CD14-positive monocyte (primary cell): ENCODE measurements around the gene POLR3E. TPM values are rescaled to one million over a fixed set of nuclear protein-coding genes. Genes with fewer than 3 reads are reported as not detected.

Source experiments
- DNase-seq, 3 donors: peaks; one replicate each; pipeline ENCODE4 v3.0.0-alpha.2; 2011 to 2022
- H2AFZ ChIP-seq: 2 replicates; pipeline ENCODE4 v1.6.0; 2012; ENCODE audit warnings: mild to moderate bottlenecking, low read depth, low read length, inconsistent platforms; ENCODE audit not compliant: insufficient read depth, poor library complexity, severe bottlenecking
- H3K27ac ChIP-seq, 2 donors: 1 replicate in 1 of 2; 2 replicates in 1 of 2; pipeline ENCODE4 v1.5.1; 2012 to 2013; ENCODE audit warnings: low read length in 2 of 2, control low read depth in 1 of 2, inconsistent platforms in 1 of 2, low read depth in 1 of 2, mild to moderate bottlenecking in 1 of 2
- H3K27me3 ChIP-seq, 2 donors: one replicate each; pipeline versions ENCODE4 v1.6.0 to v1.6.1; 2011 to 2013; ENCODE audit warnings: low read length in 2 of 2; ENCODE audit not compliant: control insufficient read depth in 2 of 2, insufficient read depth in 2 of 2
- H3K36me3 ChIP-seq, 2 donors: replicated peaks in 1 of 2; 1 replicate in 1 of 2; 2 replicates in 1 of 2; pipeline versions ENCODE4 v1.5.1 to v1.6.1; 2012 to 2013; ENCODE audit warnings: low read length in 2 of 2, control low read depth in 1 of 2, inconsistent platforms in 1 of 2, mild to moderate bottlenecking in 1 of 2; ENCODE audit not compliant: insufficient read depth in 2 of 2, control insufficient read depth in 1 of 2
- H3K4me1 ChIP-seq, 2 donors: 1 replicate in 1 of 2; 2 replicates in 1 of 2; pipeline versions ENCODE4 v1.5.1 to v1.6.1; 2012 to 2013; ENCODE audit warnings: low read length in 2 of 2, control low read depth in 1 of 2, inconsistent platforms in 1 of 2, mild to moderate bottlenecking in 1 of 2, moderate library complexity in 1 of 2; ENCODE audit not compliant: insufficient read depth in 2 of 2, control insufficient read depth in 1 of 2
- H3K4me2 ChIP-seq: replicated peaks from 2 replicates; pipeline ENCODE3; 2012; ENCODE audit warnings: low read length, moderate library complexity, mild to moderate bottlenecking; ENCODE audit not compliant: poor library complexity, severe bottlenecking; ENCODE audit errors: extremely low read depth
- H3K4me3 ChIP-seq, 3 experiments: fragments of 200-600 bp in 1 of 3; sonication (generic) in 1 of 3; replicated peaks in 1 of 3; 1 replicate in 2 of 3; 2 replicates in 1 of 3; pipeline ENCODE4 v1.5.1; 2011 to 2013; ENCODE audit warnings: low read length in 3 of 3, mild to moderate bottlenecking in 3 of 3, control low read depth in 2 of 3, low read depth in 2 of 3, inconsistent platforms in 1 of 3, moderate library complexity in 1 of 3
- H3K79me2 ChIP-seq: 2 replicates; pipeline ENCODE4 v1.6.0; 2012; ENCODE audit warnings: mild to moderate bottlenecking, control low read depth, inconsistent platforms, low read length, moderate library complexity; ENCODE audit not compliant: insufficient read depth
- H3K9ac ChIP-seq: 2 replicates; pipeline ENCODE4 v1.6.0; 2017; ENCODE audit warnings: low read length, mild to moderate bottlenecking; ENCODE audit not compliant: insufficient read depth, poor library complexity, severe bottlenecking
- H3K9me3 ChIP-seq, 2 donors: replicated peaks in 1 of 2; 1 replicate in 1 of 2; 2 replicates in 1 of 2; pipeline versions ENCODE4 v1.5.1 to v1.6.1; 2012 to 2013; ENCODE audit warnings: low read length in 2 of 2, control low read depth in 1 of 2; ENCODE audit not compliant: control insufficient read depth in 1 of 2, insufficient read depth in 1 of 2
- H4K20me1 ChIP-seq: 2 replicates; pipeline ENCODE4 v1.6.0; 2012; ENCODE audit warnings: mild to moderate bottlenecking, low read length, control low read depth, moderate library complexity; ENCODE audit not compliant: insufficient read depth
- H3K27ac Mint-ChIP-seq, 7 donors: one replicate each; pipeline ENCODE4 v1.8.0; 2020; ENCODE audit warnings: mild to moderate bottlenecking in 7 of 7, mixed read lengths in 7 of 7, moderate library complexity in 6 of 7, inconsistent platforms in 2 of 7
- H3K27me3 Mint-ChIP-seq, 3 donors: one replicate each; pipeline ENCODE4 v1.8.0; 2021 to 2022; ENCODE audit warnings: low read depth in 3 of 3, mild to moderate bottlenecking in 3 of 3, mixed read lengths in 3 of 3, moderate library complexity in 3 of 3, inconsistent platforms in 1 of 3
- H3K36me3 Mint-ChIP-seq, 2 donors: one replicate each; pipeline ENCODE4 v1.8.0; 2020; ENCODE audit warnings: mixed read lengths in 2 of 2, inconsistent platforms in 1 of 2, mild to moderate bottlenecking in 1 of 2
- H3K4me1 Mint-ChIP-seq: one replicate; pipeline ENCODE4 v1.8.0; 2020; ENCODE audit warnings: mild to moderate bottlenecking, mixed read lengths
- H3K4me3 Mint-ChIP-seq, 2 donors: one replicate each; pipeline ENCODE4 v1.8.0; 2020; ENCODE audit warnings: mild to moderate bottlenecking in 2 of 2, mixed read lengths in 2 of 2, moderate library complexity in 1 of 2
- H3K9me3 Mint-ChIP-seq, 7 donors: one replicate each; pipeline ENCODE4 v1.8.0; 2020 to 2022; ENCODE audit warnings: mixed read lengths in 7 of 7, mild to moderate bottlenecking in 6 of 7, moderate library complexity in 6 of 7, inconsistent platforms in 2 of 7
- WGBS: methylation state at CpG from one replicate; pipeline ENCODE4 v1.1.5; 2013; ENCODE audit warnings: missing lambda C conversion rate; ENCODE audit not compliant: insufficient coverage; 5-methylcytosine and 5-hydroxymethylcytosine counted together
- intact Hi-C, 2 donors: fragments of 100-400 bp; cut with micrococcal nuclease; formaldehyde crosslinking; loops; one replicate each; pipeline versions ENCODE4 v1.15.0 to v1.15.1; 2023
- polyA plus RNA-seq, 3 donors: library from polyadenylated mRNA; depleted of rRNA in 1 of 3; unstranded in 2 of 3; stranded (reverse) in 1 of 3; fragments of 300-500 nt in 2 of 3; fragments of >200 nt in 1 of 3; fragmentation: Illumina TruSeq in 2 of 3; gene quantifications; 1 replicate in 2 of 3; 2 replicates in 1 of 3; pipeline ENCODE4 v1.2.3, GENCODE V29; 2012 to 2021
- TF ChIP-seq, protein P1 (sequence below): fragments of 200-600 bp; IDR thresholded peaks from one replicate; pipeline ENCODE4 v1.8.0; 2022; ENCODE audit warnings: antibody characterized with exemption, mild to moderate bottlenecking

Gene POLR3E
- polyA plus RNA-seq, 3 donors, result 4.1 to 34.6 (median 5.7) TPM

DNA sequence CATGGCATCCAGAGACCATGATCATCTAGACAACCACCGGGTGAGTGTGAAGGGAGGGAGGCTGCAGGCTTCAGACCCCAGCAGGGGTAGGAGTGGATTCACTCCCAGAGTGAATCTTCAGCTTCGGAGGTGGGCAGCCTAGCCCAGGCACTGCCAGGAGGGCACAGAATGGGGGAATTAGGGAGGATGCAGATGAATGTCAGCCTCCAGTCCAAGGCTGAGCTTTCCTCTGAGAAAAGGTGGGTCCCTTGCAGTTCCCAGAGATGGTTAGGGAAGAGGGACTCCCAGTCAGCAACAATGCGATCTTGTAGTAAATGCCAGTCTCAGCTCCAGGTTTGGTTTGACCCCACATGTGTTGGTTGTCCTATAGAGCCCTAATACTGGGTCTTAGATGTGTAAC is 36.7 kb upstream of the POLR3E start:
- no peaks in the 10 kb centered on the region for H3K79me2 ChIP-seq
- no peak overlapping the region for H3K4me3 ChIP-seq
- no peaks in the 10 kb centered on the region for H3K27me3 Mint-ChIP-seq
- no peak overlapping the region for H3K9ac ChIP-seq
- H2AFZ ChIP-seq, result no peak overlapping the region
- H3K27me3 ChIP-seq, result no peaks in the 10 kb centered on the region
- H3K4me3 Mint-ChIP-seq, result no peak overlapping the region
- no peaks in the 10 kb centered on the region for H3K4me1 ChIP-seq
- WGBS, result 100% methylated on average over 3 of the region's 3 CpGs
- DNase-seq, result no peak
- H3K4me1 Mint-ChIP-seq, result no peaks in the 10 kb centered on the region
- H4K20me1 ChIP-seq, result no peaks in the 10 kb centered on the region
- H3K27ac ChIP-seq, result no peak overlapping the region
- H3K36me3 ChIP-seq, result peaks cover 57 to 70% of the 10 kb centered on the region in 2 donors
- no peak overlapping the region for H3K4me2 ChIP-seq
- H3K9me3 ChIP-seq, result peaks cover 1 to 3% of the 10 kb centered on the region in 2 donors
- intact Hi-C loops, result no loop called here
- H3K27ac Mint-ChIP-seq, result no peak overlapping the region
- TF ChIP-seq, protein P1, sequence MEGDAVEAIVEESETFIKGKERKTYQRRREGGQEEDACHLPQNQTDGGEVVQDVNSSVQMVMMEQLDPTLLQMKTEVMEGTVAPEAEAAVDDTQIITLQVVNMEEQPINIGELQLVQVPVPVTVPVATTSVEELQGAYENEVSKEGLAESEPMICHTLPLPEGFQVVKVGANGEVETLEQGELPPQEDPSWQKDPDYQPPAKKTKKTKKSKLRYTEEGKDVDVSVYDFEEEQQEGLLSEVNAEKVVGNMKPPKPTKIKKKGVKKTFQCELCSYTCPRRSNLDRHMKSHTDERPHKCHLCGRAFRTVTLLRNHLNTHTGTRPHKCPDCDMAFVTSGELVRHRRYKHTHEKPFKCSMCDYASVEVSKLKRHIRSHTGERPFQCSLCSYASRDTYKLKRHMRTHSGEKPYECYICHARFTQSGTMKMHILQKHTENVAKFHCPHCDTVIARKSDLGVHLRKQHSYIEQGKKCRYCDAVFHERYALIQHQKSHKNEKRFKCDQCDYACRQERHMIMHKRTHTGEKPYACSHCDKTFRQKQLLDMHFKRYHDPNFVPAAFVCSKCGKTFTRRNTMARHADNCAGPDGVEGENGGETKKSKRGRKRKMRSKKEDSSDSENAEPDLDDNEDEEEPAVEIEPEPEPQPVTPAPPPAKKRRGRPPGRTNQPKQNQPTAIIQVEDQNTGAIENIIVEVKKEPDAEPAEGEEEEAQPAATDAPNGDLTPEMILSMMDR, result no peak
- H3K9me3 Mint-ChIP-seq, result peaks cover 0 to 7% (median 0%) of the 10 kb centered on the region in 7 donors
- H3K36me3 Mint-ChIP-seq, result peaks cover 43 to 79% of the 10 kb centered on the region in 2 donors

DNA sequence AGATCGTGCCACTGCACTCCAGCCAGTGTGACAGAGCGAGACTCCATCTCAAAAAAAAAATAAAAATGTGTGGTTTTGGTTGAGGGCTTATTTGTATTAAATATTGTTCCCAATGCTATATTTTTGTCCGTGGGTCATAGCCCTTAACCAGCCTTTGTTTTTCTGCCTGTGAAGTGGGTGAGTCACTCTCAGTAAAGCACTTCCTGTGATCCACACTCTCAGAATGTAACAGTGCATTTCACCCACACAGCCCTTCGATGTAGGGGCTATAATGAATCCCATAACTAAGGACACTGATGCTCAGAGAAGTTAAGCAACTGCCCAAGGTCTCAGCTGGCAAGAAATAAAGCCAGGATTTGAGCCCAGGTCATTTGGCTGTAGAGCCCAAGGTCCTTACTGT is 34.7 kb upstream of the POLR3E start:
- Histone ChIP-seq H3K27ac (no peak overlapping the region), H3K27me3 (no peaks in the 10 kb centered on the region), H3K79me2 (no peaks in the 10 kb centered on the region), H3K4me1 (no peaks in the 10 kb centered on the region), H3K9me3 (no peaks in the 10 kb centered on the region), H3K4me3 (no peak overlapping the region), H2AFZ (no peak overlapping the region), H4K20me1 (no peaks in the 10 kb centered on the region), H3K36me3 (peaks cover 58 to 71% of the 10 kb centered on the region in 2 donors), H3K9ac (no peak overlapping the region), H3K4me2 (no peak overlapping the region)
- 100% methylated on average over 1 of the region's 4 CpGs for WGBS
- no peak for DNase-seq
- no peaks in the 10 kb centered on the region for H3K27me3 Mint-ChIP-seq
- TF ChIP-seq, protein P1, result no peak
- no peaks in the 10 kb centered on the region for H3K4me1 Mint-ChIP-seq
- intact Hi-C loops, result no loop called here
- peaks cover 0 to 5% (median 0%) of the 10 kb centered on the region in 7 donors for H3K9me3 Mint-ChIP-seq
- H3K36me3 Mint-ChIP-seq, result peaks cover 44 to 86% of the 10 kb centered on the region in 2 donors
- H3K27ac Mint-ChIP-seq, result no peak overlapping the region
- no peak overlapping the region for H3K4me3 Mint-ChIP-seq
